K562 (cell line): ENCODE measurements around the gene RHBDL3. TPM values are rescaled to one million over a fixed set of nuclear protein-coding genes. Genes with fewer than 3 reads are reported as not detected.

ENCODE experiments used
- ATF4 ChIP-seq: fragments of 450-650 bp; formaldehyde crosslinking; IDR thresholded peaks from 2 replicates; pipeline ENCODE4 v1.4.0; 2022; ENCODE audit warnings: mild to moderate bottlenecking, moderate library complexity
- CREBBP ChIP-seq: IDR thresholded peaks from one replicate; pipeline ENCODE4 v1.6.1; 2012; ENCODE audit warnings: low read depth, mild to moderate bottlenecking, control low read depth, inconsistent platforms, low read length
- FOXA3 ChIP-seq, 2 experiments: fragments of 450-650 bp in 1 of 2; sonication (generic) in 1 of 2; formaldehyde crosslinking; IDR thresholded peaks in 1 of 2; conservative IDR thresholded peaks in 1 of 2; 2 replicates each; pipeline versions ENCODE4 v1.4.0 to v1.8.0; 2020 to 2022; ENCODE audit warnings: mild to moderate bottlenecking in 2 of 2, missing genetic modification reagents in 1 of 2
- FOXP1 ChIP-seq: sonication (generic); formaldehyde crosslinking; IDR thresholded peaks from 2 replicates; pipeline ENCODE4 v1.8.0; 2022; ENCODE audit warnings: mild to moderate bottlenecking, missing genetic modification reagents
- GATA2 ChIP-seq: sonication (generic); formaldehyde crosslinking; IDR thresholded peaks from 2 replicates; pipeline ENCODE4 v1.4.0; 2020; ENCODE audit warnings: mild to moderate bottlenecking, missing genetic modification reagents
- LARP7 ChIP-seq: fragments of 450-650 bp; IDR thresholded peaks from 2 replicates; pipeline ENCODE4 v1.6.1; 2016
- MAFF ChIP-seq: IDR thresholded peaks from 2 replicates; pipeline ENCODE4 v1.6.1; 2012; ENCODE audit warnings: low read length, improper control_type of control experiment
- MTA3 ChIP-seq: fragments of 450-650 bp; formaldehyde crosslinking; IDR thresholded peaks from 2 replicates; pipeline ENCODE4 v1.6.1; 2017; ENCODE audit warnings: mild to moderate bottlenecking, borderline replicate concordance
- NR2C2 ChIP-seq, 2 experiments: fragments of 200-800 bp in 1 of 2; sonication (Bioruptor generic) in 1 of 2; sonication (generic) in 1 of 2; formaldehyde crosslinking in 1 of 2; IDR thresholded peaks; 2 replicates each; pipeline versions ENCODE4 v1.6.1 to v1.8.0; 2016 to 2022; ENCODE audit warnings: mild to moderate bottlenecking in 1 of 2, missing compliant biosample characterization in 1 of 2, missing genetic modification characterization in 1 of 2, missing genetic modification reagents in 1 of 2
- RCOR1 ChIP-seq, 2 experiments: IDR thresholded peaks; 2 replicates each; pipeline ENCODE4 v1.6.1; 2012; ENCODE audit warnings: low read depth in 2 of 2, low read length in 2 of 2, borderline replicate concordance in 1 of 2, improper control_type of control experiment in 1 of 2
- SMAD2 ChIP-seq: fragments of 150-350 bp; IDR thresholded peaks from 2 replicates; pipeline ENCODE4 v1.6.1; 2014; ENCODE audit warnings: low read depth, mild to moderate bottlenecking, low read length
- SMARCC2 ChIP-seq: fragments of 450-650 bp; IDR thresholded peaks from 2 replicates; pipeline ENCODE4 v1.6.1; 2017; ENCODE audit warnings: antibody characterized with exemption, moderate library complexity, mild to moderate bottlenecking, low read depth
- SMARCE1 ChIP-seq: fragments of 450-650 bp; IDR thresholded peaks from 2 replicates; pipeline ENCODE4 v1.7.1; 2016; ENCODE audit warnings: mild to moderate bottlenecking
- TAF9B ChIP-seq: fragments of 450-650 bp; IDR thresholded peaks from 2 replicates; pipeline ENCODE4 v1.6.1; 2018; ENCODE audit warnings: mild to moderate bottlenecking; ENCODE audit not compliant: partially characterized antibody
- THRB ChIP-seq: fragments of 450-650 bp; formaldehyde crosslinking; conservative IDR thresholded peaks from 2 replicates; pipeline ENCODE4 v1.4.0; 2022; ENCODE audit warnings: mild to moderate bottlenecking, missing genetic modification characterization
- ZNF121 ChIP-seq: sonication (generic); formaldehyde crosslinking; conservative IDR thresholded peaks from 2 replicates; pipeline ENCODE4 v1.8.0; 2022; ENCODE audit warnings: missing genetic modification reagents
- ZNF444 ChIP-seq: fragments of 250-450 bp; sonication (Bioruptor Pico); IDR thresholded peaks from 2 replicates; pipeline ENCODE4 v1.4.0; 2020; ENCODE audit warnings: mild to moderate bottlenecking, moderate library complexity
- ZNF445 ChIP-seq: fragments of 250-450 bp; sonication (Bioruptor Pico); IDR thresholded peaks from 2 replicates; pipeline ENCODE4 v1.4.0; 2020; ENCODE audit warnings: low read depth, mild to moderate bottlenecking, moderate library complexity
- ZNF639 ChIP-seq, 2 experiments: fragments of 200-800 bp in 1 of 2; sonication (Bioruptor generic) in 1 of 2; sonication (generic) in 1 of 2; formaldehyde crosslinking in 1 of 2; IDR thresholded peaks in 1 of 2; conservative IDR thresholded peaks in 1 of 2; 2 replicates each; pipeline versions ENCODE4 v1.5.0 to v1.6.1; 2016 to 2020; ENCODE audit warnings: missing compliant biosample characterization in 1 of 2, missing genetic modification characterization in 1 of 2, missing genetic modification reagents in 1 of 2
- ZNF780A ChIP-seq: fragments of 250-450 bp; sonication (Bioruptor Pico); IDR thresholded peaks from 2 replicates; pipeline ENCODE4 v1.5.0; 2021; ENCODE audit warnings: mild to moderate bottlenecking
- polyA plus RNA-seq, 8 experiments: library from polyadenylated mRNA; depleted of rRNA in 4 of 8; stranded (reverse) in 5 of 8; unstranded in 3 of 8; fragments of >200 nt; fragmentation: Nextera tagmentation in 2 of 8; fragmentation: Illumina TruSeq in 1 of 8; extraction: Ambion mirVana in 2 of 8; extraction: Trizol in 1 of 8; gene quantifications; 2 replicates each; pipeline versions ENCODE4 v1.2.1 to v1.2.3, GENCODE V29; 2011 to 2014; ENCODE audit warnings: inconsistent platforms in 1 of 8, missing spikeins in 1 of 8
- total RNA-seq, 7 experiments: library from RNA; depleted of rRNA in 6 of 7; stranded (reverse); fragments of >200 nt in 6 of 7; fragmentation: Illumina TruSeq in 2 of 7; extraction: Trizol in 2 of 7; gene quantifications; 2 replicates each; pipeline versions ENCODE4 v1.2.1 to v1.2.3, GENCODE V29; 2011 to 2021; ENCODE audit warnings: low replicate concordance in 1 of 7

The RHBDL3 gene
- total and polyA plus RNA-seq, 9 of the 15 experiments (the other 6 are each of a cell fraction or from before 2014, with no cell fraction given) = 0.06 to 0.31 (median 0.09) TPM; not detected in 4

GRCh38 chr17:32341857-32342602, 76.4 kb downstream of the RHBDL3 start, which contains the start of gene C17orf75 (continued):
- TF ChIP-seq ZNF639 (CRISPR knock-in tag; conservative IDR thresholded peaks at IDR 0.05 in 1 of 2, IDR thresholded peaks at IDR 0.05 in 1 of 2) (peak in 1 of 2 experiments; percentile 73; a peak in 2 of 4 replicates), LARP7 (no peak), ATF4 (CRISPR knock-in tag) (no peak), GATA2 (CRISPR knock-in tag) (no peak), TAF9B (peak; percentile 91), FOXA3 (CRISPR knock-in tag; conservative IDR thresholded peaks at IDR 0.05 in 1 of 2, IDR thresholded peaks at IDR 0.05 in 1 of 2) (no peak), CREBBP (no peak), ZNF780A (CRISPR knock-in tag) (no peak), MTA3 (peak; percentile 95), ZNF445 (CRISPR knock-in tag) (no peak), SMARCC2 (no peak), NR2C2 (CRISPR knock-in tag; IDR thresholded peaks at IDR 0.05) (peak; percentile 59; the same call in 1 of the 2 replicates), NR2C2 (tag; IDR thresholded peaks at IDR 0.05) (peak; percentile 78), RCOR1 (IDR thresholded peaks at IDR 0.05; ENCODE audit: borderline replicate concordance in 1 of 2, low read depth in 2 of 2, low read length in 2 of 2) (peak in 1 of 2 experiments; percentile 93; a peak in 2 of 4 replicates), ZNF121 (CRISPR knock-in tag) (no peak), THRB (no peak), FOXP1 (CRISPR knock-in tag) (no peak), SMAD2 (no peak), ZNF444 (no peak), SMARCE1 (no peak), MAFF (no peak)
